H9 (cell line): ENCODE results near the gene CDAN1. TPM values are rescaled to one million over a fixed set of nuclear protein-coding genes. Genes with fewer than 3 reads are reported as not detected.
A peak's percentile ranks its signal among the peaks of the same experiment; 100 is the strongest.

Experiments used
- DNase-seq: peaks from one replicate; pipeline ENCODE4 v3.0.0-alpha.2; 2017
- H2AFZ ChIP-seq: one replicate; pipeline ENCODE4 v1.6.1; 2013; ENCODE audit warnings: mild to moderate bottlenecking, low read length, control low read depth, moderate library complexity
- H2AK5ac ChIP-seq: 2 replicates; pipeline ENCODE4 v1.6.1; 2013; ENCODE audit warnings: low read length, control low read depth, mixed read lengths; ENCODE audit not compliant: insufficient read length
- H2BK120ac ChIP-seq: one replicate; pipeline ENCODE4 v1.6.1; 2013; ENCODE audit warnings: low read depth, mild to moderate bottlenecking, low read length, control low read depth, inconsistent platforms; ENCODE audit not compliant: poor library complexity, severe bottlenecking
- H2BK12ac ChIP-seq: 2 replicates; pipeline ENCODE4 v1.6.1; 2013; ENCODE audit warnings: low read length, control low read depth, mixed read lengths, low read depth; ENCODE audit not compliant: insufficient read length
- H2BK15ac ChIP-seq: 2 replicates; pipeline ENCODE4 v1.6.1; 2013; ENCODE audit warnings: low read depth, low read length, control low read depth
- H2BK20ac ChIP-seq: one replicate; pipeline ENCODE4 v1.6.1; 2013; ENCODE audit warnings: low read depth, mild to moderate bottlenecking, low read length, control low read depth, inconsistent platforms; ENCODE audit not compliant: poor library complexity, severe bottlenecking
- H2BK5ac ChIP-seq: 2 replicates; pipeline ENCODE4 v1.6.1; 2013; ENCODE audit warnings: low read length, control low read depth, mixed read lengths; ENCODE audit not compliant: insufficient read length
- H3K14ac ChIP-seq: 2 replicates; pipeline ENCODE4 v1.6.1; 2013; ENCODE audit warnings: low read length, control low read depth; ENCODE audit not compliant: insufficient read depth
- H3K18ac ChIP-seq: 2 replicates; pipeline ENCODE4 v1.6.1; 2013; ENCODE audit warnings: low read depth, mild to moderate bottlenecking, mixed read lengths, low read length, control low read depth; ENCODE audit not compliant: insufficient read length
- H3K23ac ChIP-seq: 2 replicates; pipeline ENCODE4 v1.6.1; 2013; ENCODE audit warnings: low read length, control low read depth, mixed read lengths, low read depth; ENCODE audit not compliant: insufficient read length
- H3K23me2 ChIP-seq: 2 replicates; pipeline ENCODE4 v1.6.1; 2013; ENCODE audit warnings: low read depth, mild to moderate bottlenecking, mixed read lengths, low read length, control low read depth; ENCODE audit not compliant: insufficient read length, poor library complexity, severe bottlenecking
- H3K27ac ChIP-seq: 2 replicates; pipeline ENCODE4 v1.5.1; 2013; ENCODE audit warnings: low read length, control low read depth, mixed read lengths, low read depth; ENCODE audit not compliant: insufficient read length
- H3K27me3 ChIP-seq: 2 replicates; pipeline ENCODE4 v1.6.1; 2013; ENCODE audit warnings: low read length, control low read depth, inconsistent platforms; ENCODE audit not compliant: insufficient read depth
- H3K4ac ChIP-seq: 2 replicates; pipeline ENCODE4 v1.6.1; 2013; ENCODE audit warnings: low read depth, mild to moderate bottlenecking, control low read depth, inconsistent platforms, low read length, moderate library complexity
- H3K4me1 ChIP-seq: 2 replicates; pipeline ENCODE4 v1.6.1; 2013; ENCODE audit warnings: low read length, control low read depth, inconsistent platforms; ENCODE audit not compliant: insufficient read depth
- H3K4me2 ChIP-seq: 2 replicates; pipeline ENCODE4 v1.6.1; 2013; ENCODE audit warnings: low read length, control low read depth, mixed read lengths; ENCODE audit not compliant: insufficient read length, insufficient read depth
- H3K56ac ChIP-seq: 2 replicates; pipeline ENCODE4 v1.6.1; 2013; ENCODE audit warnings: low read depth, mild to moderate bottlenecking, mixed read lengths, low read length, control low read depth; ENCODE audit not compliant: insufficient read length
- H3K79me1 ChIP-seq: 2 replicates; pipeline ENCODE4 v1.6.1; 2013; ENCODE audit warnings: low read depth, mild to moderate bottlenecking, moderate library complexity, low read length, control low read depth, inconsistent platforms; ENCODE audit not compliant: insufficient read depth, poor library complexity, severe bottlenecking
- H3K79me2 ChIP-seq: 2 replicates; pipeline ENCODE4 v1.6.1; 2013; ENCODE audit warnings: low read length, control low read depth, inconsistent platforms; ENCODE audit not compliant: insufficient read depth
- H3K9ac ChIP-seq: 2 replicates; pipeline ENCODE4 v1.6.1; 2013; ENCODE audit warnings: low read length, control low read depth, mixed read lengths; ENCODE audit not compliant: insufficient read length; ENCODE audit errors: extremely low read depth
- H3K9me3 ChIP-seq: one replicate; pipeline ENCODE4 v1.6.1; 2013; ENCODE audit warnings: low read depth, low read length, inconsistent platforms; ENCODE audit not compliant: control insufficient read depth
- H3T11ph ChIP-seq: one replicate; pipeline ENCODE4 v1.6.1; 2013; ENCODE audit warnings: mild to moderate bottlenecking, low read length, control low read depth, inconsistent platforms
- H4K20me1 ChIP-seq: one replicate; pipeline ENCODE4 v1.6.1; 2013; ENCODE audit not compliant: control insufficient read depth, insufficient read length, insufficient read depth
- H4K5ac ChIP-seq: 2 replicates; pipeline ENCODE4 v1.6.1; 2013; ENCODE audit warnings: low read depth, mild to moderate bottlenecking, mixed read lengths, low read length, control low read depth; ENCODE audit not compliant: insufficient read length
- H4K8ac ChIP-seq: replicated peaks from 2 replicates; pipeline ENCODE4 v1.6.1; 2013; ENCODE audit warnings: low read length, control low read depth, mixed read lengths, low read depth; ENCODE audit not compliant: insufficient read length
- H4K91ac ChIP-seq: 2 replicates; pipeline ENCODE4 v1.6.1; 2013; ENCODE audit warnings: low read depth, mild to moderate bottlenecking, moderate library complexity, mixed read lengths, low read length, control low read depth; ENCODE audit not compliant: insufficient read length
- H3K27ac Mint-ChIP-seq, 3 experiments: 2 replicates in 2 of 3; 3 replicates in 1 of 3; pipeline ENCODE4 v1.8.0; 2020 to 2021; ENCODE audit warnings: mixed read lengths in 3 of 3, mild to moderate bottlenecking in 1 of 3, moderate library complexity in 1 of 3
- H3K27me3 Mint-ChIP-seq: 2 replicates; pipeline ENCODE4 v1.8.0; 2021; ENCODE audit warnings: low read depth, mild to moderate bottlenecking, moderate library complexity, mixed read lengths
- H3K36me3 Mint-ChIP-seq, 3 experiments: 2 replicates in 2 of 3; 3 replicates in 1 of 3; pipeline ENCODE4 v1.8.0; 2020 to 2021; ENCODE audit warnings: low read depth in 3 of 3, mixed read lengths in 3 of 3; ENCODE audit not compliant: insufficient read depth in 1 of 3
- H3K4me1 Mint-ChIP-seq, 2 experiments: 2 replicates each; pipeline ENCODE4 v1.8.0; 2020; ENCODE audit warnings: mixed read lengths in 2 of 2
- H3K4me3 Mint-ChIP-seq, 2 experiments: 2 replicates in 1 of 2; 3 replicates in 1 of 2; pipeline ENCODE4 v1.8.0; 2020 to 2021; ENCODE audit warnings: mild to moderate bottlenecking in 2 of 2, mixed read lengths in 2 of 2, moderate library complexity in 1 of 2
- H3K9me3 Mint-ChIP-seq, 2 experiments: 2 replicates in 1 of 2; 3 replicates in 1 of 2; pipeline ENCODE4 v1.8.0; 2020; ENCODE audit warnings: mild to moderate bottlenecking in 2 of 2, mixed read lengths in 2 of 2, moderate library complexity in 1 of 2
- CTCF ChIP-seq: fragments of 200-600 bp; sonication (generic); conservative IDR thresholded peaks from 3 replicates; pipeline ENCODE4 v1.8.0; 2021; ENCODE audit warnings: antibody characterized with exemption, mild to moderate bottlenecking
- WGBS: extraction: QIAGEN DNeasy Blood & Tissue Kit; methylation state at CpG from one replicate; pipeline ENCODE4 v1.1.7; 2013; ENCODE audit warnings: missing lambda C conversion rate, low lambda C conversion rate, mixed read lengths; ENCODE audit not compliant: insufficient read length; ENCODE audit errors: extremely low coverage; 5-methylcytosine and 5-hydroxymethylcytosine counted together
- total RNA-seq: library from RNA; stranded (reverse); gene quantifications from 2 replicates; pipeline ENCODE4 v1.2.1, GENCODE V29; 2021

Gene CDAN1
- total RNA-seq, 1 experiment from 2014 or later: 20.4 TPM

GRCh38 chr15:42736178-42736792 is 643 bp downstream of the CDAN1 start:
- WGBS: no CpG with 5 or more reads among the region's 55 CpGs
- no peak overlapping the region for H2AK5ac ChIP-seq
- H4K8ac ChIP-seq: no peak overlapping the region
- no peak overlapping the region for H3K18ac ChIP-seq
- Mint-ChIP-seq H3K4me1 (peaks cover 7 to 9% of the 10 kb centered on the region in 2 experiments; a peak in 3 of 4 replicates), H3K27ac (no peak overlapping the region; a peak in 1 of 7 replicates), H3K36me3 (peaks cover 12 to 40% (median 37%) of the 10 kb centered on the region in 3 experiments; a peak in 6 of 7 replicates), H3K4me3 (peak overlapping the region; percentile 76 to 86), H3K9me3 (no peaks in the 10 kb centered on the region; a peak in 1 of 5 replicates), H3K27me3 (no peaks in the 10 kb centered on the region)
- H3K14ac ChIP-seq: no peak overlapping the region
- no peak overlapping the region for H3K27ac ChIP-seq
- no peaks in the 10 kb centered on the region for H3K27me3 ChIP-seq
- TF ChIP-seq CTCF: no peak
- no peak overlapping the region for H3T11ph ChIP-seq
- H4K20me1 ChIP-seq: no peaks in the 10 kb centered on the region
- H2BK20ac ChIP-seq: no peak overlapping the region
- H2BK12ac ChIP-seq: no peak overlapping the region
- H2BK120ac ChIP-seq: no peak overlapping the region
- no peak overlapping the region for H4K5ac ChIP-seq
- H3K23ac ChIP-seq: no peak overlapping the region
- no peaks in the 10 kb centered on the region for H3K79me1 ChIP-seq
- no peaks in the 10 kb centered on the region for H3K4me1 ChIP-seq
- H2BK5ac ChIP-seq: no peak overlapping the region
- H3K23me2 ChIP-seq: no peaks in the 10 kb centered on the region
- H3K9ac ChIP-seq: no peak overlapping the region
- H3K4ac ChIP-seq: no peak overlapping the region
- no peaks in the 10 kb centered on the region for H3K9me3 ChIP-seq
- H3K56ac ChIP-seq: no peak overlapping the region
- no peak overlapping the region for H2AFZ ChIP-seq
- peak overlapping the region; percentile 38 for H3K4me2 ChIP-seq
- H3K79me2 ChIP-seq: no peaks in the 10 kb centered on the region
- no peak overlapping the region for H2BK15ac ChIP-seq
- no peak for DNase-seq
- no peak overlapping the region for H4K91ac ChIP-seq
